ENCODE results near the gene ARHGAP24. TPM values are rescaled to one million over a fixed set of nuclear protein-coding genes. Genes with fewer than 3 reads are reported as not detected.

ARHGAP24 gene
- total RNA-seq (2012; rRNA removed) = 28.4 and 41.8 TPM in 2 replicates

DNA sequence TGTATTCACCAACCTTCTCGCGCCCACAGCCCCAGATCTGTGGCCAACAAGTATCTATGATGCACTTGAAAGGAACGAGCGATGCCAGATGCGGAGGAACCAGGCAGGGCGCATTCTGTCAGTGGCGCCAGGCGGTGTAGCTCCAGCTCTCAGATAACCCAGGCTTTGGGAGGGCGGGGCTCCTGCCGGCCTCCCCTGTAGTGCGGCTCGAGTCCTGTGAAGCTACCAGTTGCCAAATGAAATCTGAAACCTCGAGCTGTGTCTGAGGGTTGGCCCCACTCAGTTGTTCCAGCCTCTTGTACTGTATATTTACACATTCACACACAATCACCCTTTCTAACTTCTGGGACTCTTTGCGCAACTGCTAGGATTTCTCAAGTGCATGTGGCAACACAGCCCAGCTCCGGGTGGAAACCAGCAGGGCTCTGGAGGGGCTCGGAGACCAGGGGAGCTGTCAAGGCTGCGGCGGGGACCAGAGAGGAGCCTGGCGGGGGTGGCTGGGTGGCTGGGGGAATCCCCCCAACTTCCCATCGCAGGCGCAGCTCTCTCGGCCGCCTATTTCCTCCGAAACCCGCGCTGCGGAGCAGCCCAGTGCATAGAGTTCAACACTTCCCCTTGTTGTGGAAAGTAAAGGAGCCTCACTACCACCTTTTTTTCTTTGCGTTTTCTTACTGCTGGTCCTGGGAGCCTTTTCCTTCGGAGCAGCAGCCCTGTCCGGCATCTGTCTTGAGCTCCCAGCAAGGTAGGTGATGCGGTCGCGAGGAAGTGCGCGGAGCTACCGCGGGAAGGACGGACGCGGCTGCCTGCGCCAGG is at the start of gene ARHGAP24:
Gene ARHGAP24, plus strand, starts transcription at position 333 of the 813 bp plus-strand sequence.
- H3K27me3 ChIP-seq (ENCODE audit: control insufficient read depth, insufficient read depth, low read length) = no peaks in the 10 kb centered on the region
- peak within 1 kb of the TSS; percentile 89 for H3K4me3 ChIP-seq (ENCODE audit: low read length)
- peak within 1 kb of the TSS; percentile 88 for H3K9ac ChIP-seq (ENCODE audit: low read depth, low read length)
- no peaks in the 10 kb centered on the region for H3K9me3 ChIP-seq (replicated peaks; ENCODE audit: low read length)
- peaks cover 32% of the 10 kb centered on the region for H3K4me1 ChIP-seq (ENCODE audit: control insufficient read depth, insufficient read depth, low read length)
- H3K36me3 ChIP-seq (ENCODE audit: insufficient read depth, low read length) = no peaks in the 10 kb centered on the region
- peak within 1 kb of the TSS; percentile 94 for H3K4me2 ChIP-seq (ENCODE audit: low read length)

- H3K36me3 ChIP-seq (ENCODE audit: insufficient read depth, low read length) = no peaks in the 10 kb centered on the region
- no peak overlapping the region for H3K4me2 ChIP-seq (ENCODE audit: low read length)
- no peak overlapping the region for H3K9ac ChIP-seq (ENCODE audit: low read depth, low read length)
- H3K4me3 ChIP-seq (ENCODE audit: low read length) = no peak overlapping the region
- no peaks in the 10 kb centered on the region for H3K4me1 ChIP-seq (ENCODE audit: control insufficient read depth, insufficient read depth, low read length)
- H3K9me3 ChIP-seq (replicated peaks; ENCODE audit: low read length) = no peaks in the 10 kb centered on the region
- H3K27me3 ChIP-seq (ENCODE audit: control insufficient read depth, insufficient read depth, low read length) = no peaks in the 10 kb centered on the region
Measured at GRCh38 chr4:85426366-85426765, 48.6 kb upstream of the ARHGAP24 start.

DNA sequence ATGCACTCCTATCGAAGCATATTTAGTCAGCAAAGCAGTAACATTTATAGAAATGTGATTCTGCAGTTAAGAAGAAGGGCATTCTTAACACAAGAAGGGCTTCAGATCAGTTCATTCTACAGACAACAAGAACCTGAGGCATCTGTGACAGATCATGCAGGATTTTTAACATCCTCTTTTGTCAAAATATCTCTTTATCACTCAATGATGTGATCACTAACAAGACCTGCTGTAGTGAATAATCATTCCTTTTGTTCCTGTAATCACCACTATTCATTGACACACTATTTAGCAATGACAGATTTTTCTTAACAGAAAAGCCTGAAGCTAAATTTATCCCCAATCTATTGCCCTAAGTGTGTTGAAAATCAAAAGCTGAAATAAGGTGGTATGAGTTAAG is 47.8 kb upstream of the ARHGAP24 start:
- Histone ChIP-seq H3K27me3 (ENCODE audit: control insufficient read depth, insufficient read depth, low read length) (no peaks in the 10 kb centered on the region), H3K36me3 (ENCODE audit: insufficient read depth, low read length) (no peaks in the 10 kb centered on the region), H3K4me1 (ENCODE audit: control insufficient read depth, insufficient read depth, low read length) (no peaks in the 10 kb centered on the region), H3K9ac (ENCODE audit: low read depth, low read length) (no peak overlapping the region), H3K4me3 (ENCODE audit: low read length) (no peak overlapping the region), H3K4me2 (ENCODE audit: low read length) (no peak overlapping the region), H3K9me3 (replicated peaks; ENCODE audit: low read length) (no peaks in the 10 kb centered on the region)

- H3K4me1 ChIP-seq (ENCODE audit: control insufficient read depth, insufficient read depth, low read length) = no peaks in the 10 kb centered on the region
- H3K4me2 ChIP-seq (ENCODE audit: low read length) = no peak overlapping the region
- H3K27me3 ChIP-seq (ENCODE audit: control insufficient read depth, insufficient read depth, low read length) = no peaks in the 10 kb centered on the region
- no peak overlapping the region for H3K4me3 ChIP-seq (ENCODE audit: low read length)
- H3K36me3 ChIP-seq (ENCODE audit: insufficient read depth, low read length) = no peaks in the 10 kb centered on the region
- no peak overlapping the region for H3K9ac ChIP-seq (ENCODE audit: low read depth, low read length)
- no peaks in the 10 kb centered on the region for H3K9me3 ChIP-seq (replicated peaks; ENCODE audit: low read length)
Measured at GRCh38 chr4:85430226-85430625, 44.7 kb upstream of the ARHGAP24 start.

DNA sequence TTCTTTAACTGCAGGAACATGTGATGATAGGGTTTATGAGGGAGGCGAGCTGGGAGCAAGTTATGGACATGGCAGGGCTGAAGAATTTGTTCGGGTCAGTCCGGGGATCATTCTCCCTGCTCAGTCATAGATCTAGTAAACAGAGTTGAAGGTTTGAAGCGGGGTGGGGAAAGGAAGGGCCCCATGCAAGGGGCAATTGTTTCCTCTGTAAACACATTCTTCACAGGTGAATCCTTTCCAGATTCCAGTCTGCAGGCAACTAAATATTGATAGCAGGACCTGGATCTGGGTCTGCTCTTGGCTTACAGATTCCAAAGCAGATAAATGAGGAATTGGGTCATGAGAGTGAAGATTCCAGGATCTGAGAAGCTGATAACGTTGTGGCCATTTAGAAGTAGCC is 44.3 kb upstream of the ARHGAP24 start:
- no peaks in the 10 kb centered on the region for H3K36me3 ChIP-seq (ENCODE audit: insufficient read depth, low read length)
- no peaks in the 10 kb centered on the region for H3K9me3 ChIP-seq (replicated peaks; ENCODE audit: low read length)
- H3K4me2 ChIP-seq (ENCODE audit: low read length) = no peak overlapping the region
- H3K9ac ChIP-seq (ENCODE audit: low read depth, low read length) = no peak overlapping the region
- no peaks in the 10 kb centered on the region for H3K4me1 ChIP-seq (ENCODE audit: control insufficient read depth, insufficient read depth, low read length)
- H3K27me3 ChIP-seq (ENCODE audit: control insufficient read depth, insufficient read depth, low read length) = no peaks in the 10 kb centered on the region
- no peak overlapping the region for H3K4me3 ChIP-seq (ENCODE audit: low read length)

DNA sequence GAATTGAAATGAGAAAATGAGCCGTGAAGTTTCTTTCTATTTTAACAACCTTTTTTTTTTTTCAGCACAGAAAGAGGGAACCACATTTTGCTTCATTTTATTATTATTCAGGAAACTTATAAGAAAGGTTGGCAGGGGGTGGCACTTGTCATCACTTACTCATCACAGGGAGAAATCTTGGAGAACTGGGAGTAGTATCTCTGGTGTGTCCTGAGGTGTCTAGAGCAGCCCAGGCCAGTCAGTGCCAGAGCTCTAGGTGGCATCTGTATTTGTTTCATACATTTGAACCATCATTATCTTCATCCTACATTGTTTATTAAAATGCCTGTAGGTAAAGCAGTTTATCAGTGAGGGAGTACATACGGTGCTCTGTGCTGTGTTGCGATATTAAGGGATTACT is 43.8 kb upstream of the ARHGAP24 start:
- Histone ChIP-seq H3K4me1 (ENCODE audit: control insufficient read depth, insufficient read depth, low read length) (no peaks in the 10 kb centered on the region), H3K27me3 (ENCODE audit: control insufficient read depth, insufficient read depth, low read length) (no peaks in the 10 kb centered on the region), H3K4me3 (ENCODE audit: low read length) (no peak overlapping the region), H3K4me2 (ENCODE audit: low read length) (no peak overlapping the region), H3K36me3 (ENCODE audit: insufficient read depth, low read length) (no peaks in the 10 kb centered on the region), H3K9ac (ENCODE audit: low read depth, low read length) (no peak overlapping the region), H3K9me3 (replicated peaks; ENCODE audit: low read length) (no peaks in the 10 kb centered on the region)

- H3K27me3 ChIP-seq (ENCODE audit: control insufficient read depth, insufficient read depth, low read length) = no peaks in the 10 kb centered on the region
- H3K9ac ChIP-seq (ENCODE audit: low read depth, low read length) = no peak overlapping the region
- no peaks in the 10 kb centered on the region for H3K4me1 ChIP-seq (ENCODE audit: control insufficient read depth, insufficient read depth, low read length)
- no peak overlapping the region for H3K4me2 ChIP-seq (ENCODE audit: low read length)
- H3K9me3 ChIP-seq (replicated peaks; ENCODE audit: low read length) = no peaks in the 10 kb centered on the region
- no peaks in the 10 kb centered on the region for H3K36me3 ChIP-seq (ENCODE audit: insufficient read depth, low read length)
- no peak overlapping the region for H3K4me3 ChIP-seq (ENCODE audit: low read length)
Measured at GRCh38 chr4:85431881-85432485, 43.0 kb upstream of the ARHGAP24 start.

- H3K4me3 ChIP-seq (ENCODE audit: low read length) = no peak overlapping the region
- no peaks in the 10 kb centered on the region for H3K36me3 ChIP-seq (ENCODE audit: insufficient read depth, low read length)
- H3K9ac ChIP-seq (ENCODE audit: low read depth, low read length) = no peak overlapping the region
- no peaks in the 10 kb centered on the region for H3K27me3 ChIP-seq (ENCODE audit: control insufficient read depth, insufficient read depth, low read length)
- no peaks in the 10 kb centered on the region for H3K4me1 ChIP-seq (ENCODE audit: control insufficient read depth, insufficient read depth, low read length)
- H3K9me3 ChIP-seq (replicated peaks; ENCODE audit: low read length) = no peaks in the 10 kb centered on the region
- H3K4me2 ChIP-seq (ENCODE audit: low read length) = no peak overlapping the region
Measured at GRCh38 chr4:85445050-85445639, 29.8 kb upstream of the ARHGAP24 start.

DNA sequence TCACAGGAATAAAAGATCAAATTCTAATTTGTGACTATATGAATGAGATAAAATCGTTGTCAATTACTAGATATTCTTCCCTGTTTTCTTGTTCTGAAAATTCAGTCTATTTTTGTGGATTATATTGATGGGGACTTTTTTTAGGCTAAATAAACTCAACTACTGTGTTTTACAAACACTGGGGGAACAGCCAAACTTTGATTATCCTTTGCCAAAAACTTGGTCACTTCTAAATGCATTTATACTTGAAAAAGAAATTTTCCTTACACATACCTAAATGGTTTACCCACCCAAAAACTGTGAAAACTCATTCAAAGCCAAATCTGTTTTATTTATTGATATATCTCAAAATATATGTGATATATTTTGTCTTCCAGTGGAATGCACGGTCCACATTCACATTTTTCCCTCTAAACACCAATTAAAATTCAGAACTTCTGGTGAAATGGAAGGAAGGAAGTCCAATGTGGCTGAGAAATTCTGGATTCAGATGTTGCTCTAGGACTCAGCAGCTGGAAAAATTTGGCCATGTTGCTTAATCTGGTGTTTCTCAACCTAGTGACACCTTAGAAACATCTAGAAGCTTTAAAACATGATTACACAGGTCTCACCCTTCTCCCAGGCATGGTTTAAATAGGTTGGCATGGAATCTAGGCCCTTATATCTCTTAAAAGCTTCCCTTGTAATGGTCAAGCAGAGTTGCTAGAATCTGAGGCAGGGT is 28.6 kb upstream of the ARHGAP24 start:
- Histone ChIP-seq H3K9me3 (replicated peaks; ENCODE audit: low read length) (no peaks in the 10 kb centered on the region), H3K4me2 (ENCODE audit: low read length) (no peak overlapping the region), H3K4me3 (ENCODE audit: low read length) (no peak overlapping the region), H3K27me3 (ENCODE audit: control insufficient read depth, insufficient read depth, low read length) (no peaks in the 10 kb centered on the region), H3K4me1 (ENCODE audit: control insufficient read depth, insufficient read depth, low read length) (no peaks in the 10 kb centered on the region), H3K9ac (ENCODE audit: low read depth, low read length) (no peak overlapping the region), H3K36me3 (ENCODE audit: insufficient read depth, low read length) (no peaks in the 10 kb centered on the region)

DNA sequence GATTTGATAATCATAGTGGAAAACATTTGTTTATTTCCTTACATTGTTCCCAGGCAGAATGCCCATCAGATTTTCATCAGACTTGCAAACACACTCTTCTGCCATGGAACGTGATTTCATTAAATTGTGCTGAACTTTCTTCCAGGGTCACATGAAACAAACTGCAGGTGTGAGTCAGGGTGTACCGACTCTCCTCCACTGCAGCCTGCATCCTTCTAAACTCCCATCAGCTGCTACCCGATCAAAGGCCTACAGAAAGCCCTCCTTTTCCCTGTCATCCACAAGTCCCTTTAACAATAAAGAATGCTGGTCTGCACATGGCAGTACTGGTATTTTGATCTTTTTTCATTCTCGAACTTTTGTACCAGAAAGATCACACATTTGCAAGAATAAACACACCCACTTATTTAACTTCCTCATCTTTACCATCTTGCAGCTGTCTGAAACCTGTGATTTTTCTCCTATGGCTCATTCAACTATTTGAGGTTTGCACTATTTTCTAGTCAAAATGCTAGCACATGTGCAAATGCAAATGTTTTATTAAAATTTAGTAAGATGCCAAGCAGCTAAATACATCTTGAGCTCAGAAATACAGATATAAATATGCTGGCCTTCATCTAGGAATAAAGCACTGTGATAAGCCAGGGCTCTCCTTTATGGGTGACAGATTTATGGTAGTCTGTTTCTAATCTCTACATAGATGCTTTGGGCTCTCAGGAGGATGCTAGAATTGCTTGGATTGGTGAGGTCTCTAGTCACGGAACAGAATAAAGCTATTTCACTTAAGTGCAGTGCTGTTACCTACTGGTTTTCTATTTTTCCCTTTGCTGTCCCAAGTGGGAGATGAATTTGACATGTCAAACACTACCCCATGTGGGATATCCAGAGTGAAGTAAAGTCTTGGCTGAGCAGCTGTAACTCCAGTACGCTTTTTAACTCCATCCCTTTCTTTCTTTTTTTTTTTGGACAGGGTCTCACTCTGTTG is 25.8 kb upstream of the ARHGAP24 start:
- Histone ChIP-seq H3K36me3 (ENCODE audit: insufficient read depth, low read length) (no peaks in the 10 kb centered on the region), H3K4me3 (ENCODE audit: low read length) (no peak overlapping the region), H3K4me2 (ENCODE audit: low read length) (no peak overlapping the region), H3K9ac (ENCODE audit: low read depth, low read length) (no peak overlapping the region), H3K4me1 (ENCODE audit: control insufficient read depth, insufficient read depth, low read length) (no peaks in the 10 kb centered on the region), H3K9me3 (replicated peaks; ENCODE audit: low read length) (no peaks in the 10 kb centered on the region), H3K27me3 (ENCODE audit: control insufficient read depth, insufficient read depth, low read length) (no peaks in the 10 kb centered on the region)

Measured in skeletal muscle satellite cell (primary cell).